GM23338 (cell line): ENCODE data around the gene ZBTB5. TPM values are rescaled to one million over a fixed set of nuclear protein-coding genes. Genes with fewer than 3 reads are reported as not detected.

ENCODE experiments used
- ATAC-seq: fragments of 200-7000 bp; cut with Tn5 transposase; 3 replicates; pipeline ENCODE4 v1.9.1; 2020
- DNase-seq: peaks from one replicate; pipeline ENCODE4 v3.0.0-alpha.2; 2015; ENCODE audit warnings: low spot score
- H2AFZ ChIP-seq: fragments of 200-600 bp; sonication (generic); 2 replicates; pipeline ENCODE4 v1.8.0; 2016; ENCODE audit warnings: antibody characterized with exemption, mild to moderate bottlenecking, moderate library complexity
- H3F3A ChIP-seq: fragments of 200-600 bp; sonication (generic); replicated peaks from 2 replicates; pipeline ENCODE4 v1.8.0; 2017; ENCODE audit warnings: antibody characterized with exemption, mixed run types, low read depth
- H3K27ac ChIP-seq: fragments of 200-600 bp; sonication (generic); 2 replicates; pipeline ENCODE4 v1.6.1; 2016; ENCODE audit warnings: low read depth
- H3K27me3 ChIP-seq: fragments of 200-600 bp; sonication (generic); 2 replicates; pipeline ENCODE4 v1.8.0; 2016; ENCODE audit warnings: mild to moderate bottlenecking, mixed run types, moderate library complexity; ENCODE audit not compliant: insufficient read depth
- H3K36me3 ChIP-seq: fragments of 200-600 bp; sonication (generic); 2 replicates; pipeline ENCODE4 v1.8.0; 2016; ENCODE audit warnings: mild to moderate bottlenecking; ENCODE audit not compliant: insufficient read depth
- H3K4me1 ChIP-seq: fragments of 200-600 bp; sonication (generic); 2 replicates; pipeline ENCODE4 v1.8.0; 2016; ENCODE audit warnings: mild to moderate bottlenecking, moderate library complexity; ENCODE audit not compliant: insufficient read depth
- H3K4me2 ChIP-seq: fragments of 200-600 bp; sonication (generic); 2 replicates; pipeline ENCODE4 v1.7.1; 2017; ENCODE audit warnings: mixed run types
- H3K4me3 ChIP-seq: fragments of 200-600 bp; sonication (generic); 2 replicates; pipeline ENCODE4 v1.6.1; 2016; ENCODE audit warnings: mixed run types
- H3K79me2 ChIP-seq: fragments of 200-600 bp; sonication (generic); replicated peaks from 2 replicates; pipeline ENCODE4 v1.8.0; 2017; ENCODE audit warnings: mild to moderate bottlenecking; ENCODE audit not compliant: insufficient read depth
- H3K9me2 ChIP-seq: fragments of 200-600 bp; sonication (generic); 2 replicates; pipeline ENCODE4 v1.8.0; 2017; ENCODE audit not compliant: insufficient read depth
- H4K20me1 ChIP-seq: fragments of 200-600 bp; sonication (generic); replicated peaks from 2 replicates; pipeline ENCODE4 v1.8.0; 2017; ENCODE audit warnings: mild to moderate bottlenecking; ENCODE audit not compliant: insufficient read depth
- H3K27ac Mint-ChIP-seq: 2 replicates; pipeline ENCODE4 v1.8.0; 2020; ENCODE audit warnings: inconsistent platforms, mild to moderate bottlenecking, moderate library complexity, mixed read lengths
- H3K27me3 Mint-ChIP-seq: 3 replicates; pipeline ENCODE4 v1.8.0; 2022; ENCODE audit warnings: low read depth, mild to moderate bottlenecking, moderate library complexity, mixed read lengths, inconsistent platforms; ENCODE audit not compliant: insufficient read depth, poor library complexity
- H3K36me3 Mint-ChIP-seq: 3 replicates; pipeline ENCODE4 v1.8.0; 2021; ENCODE audit warnings: low read depth, mild to moderate bottlenecking, inconsistent platforms, moderate library complexity, mixed read lengths
- H3K4me1 Mint-ChIP-seq: 3 replicates; pipeline ENCODE4 v1.8.0; 2020; ENCODE audit warnings: mild to moderate bottlenecking, inconsistent platforms, mixed read lengths
- H3K4me3 Mint-ChIP-seq: 3 replicates; pipeline ENCODE4 v1.8.0; 2021; ENCODE audit warnings: moderate library complexity, mild to moderate bottlenecking, inconsistent platforms, mixed read lengths
- H3K9me3 Mint-ChIP-seq: 3 replicates; pipeline ENCODE4 v1.8.0; 2020; ENCODE audit warnings: moderate library complexity, mild to moderate bottlenecking, inconsistent platforms, mixed read lengths
- CREB1 ChIP-seq: fragments of 250-450 bp; sonication (Bioruptor Pico); IDR thresholded peaks from 2 replicates; pipeline ENCODE4 v1.5.0; 2020; ENCODE audit warnings: low read depth, mild to moderate bottlenecking, moderate library complexity
- CTCF ChIP-seq, 2 experiments: fragments of 200-600 bp in 1 of 2; sonication (generic) in 1 of 2; conservative IDR thresholded peaks; 2 replicates each; pipeline versions ENCODE4 v1.5.1 to v1.6.1; 2016 to 2017; ENCODE audit warnings: antibody characterized with exemption in 2 of 2, low read depth in 2 of 2, mild to moderate bottlenecking in 2 of 2, moderate library complexity in 1 of 2
- ETS1 ChIP-seq: IDR thresholded peaks from 2 replicates; pipeline ENCODE4 v1.6.1; 2016; ENCODE audit warnings: antibody characterized with exemption
- EZH2 ChIP-seq: fragments of 200-600 bp; sonication (generic); IDR thresholded peaks from one replicate; pipeline ENCODE4 v1.8.0; 2017; ENCODE audit warnings: antibody characterized with exemption, mild to moderate bottlenecking, low read depth; ENCODE audit not compliant: unreplicated experiment
- NANOG ChIP-seq: IDR thresholded peaks from 2 replicates; pipeline ENCODE4 v1.6.1; 2016; ENCODE audit warnings: antibody characterized with exemption, borderline replicate concordance
- POLR2AphosphoS5 ChIP-seq: IDR thresholded peaks from 2 replicates; pipeline ENCODE4 v1.6.1; 2016; ENCODE audit warnings: antibody characterized with exemption, low read depth
- ZNF114 ChIP-seq: fragments of 250-450 bp; sonication (Bioruptor Pico); IDR thresholded peaks from 2 replicates; pipeline ENCODE4 v1.5.0; 2020; ENCODE audit warnings: mild to moderate bottlenecking, moderate library complexity
- ZNF331 ChIP-seq: fragments of 250-450 bp; sonication (Bioruptor Pico); IDR thresholded peaks from 2 replicates; pipeline ENCODE4 v1.5.0; 2020; ENCODE audit warnings: low read depth, mild to moderate bottlenecking, moderate library complexity
- ZNF462 ChIP-seq: fragments of 250-450 bp; sonication (Bioruptor Pico); IDR thresholded peaks from 2 replicates; pipeline ENCODE4 v1.5.0; 2020; ENCODE audit warnings: mild to moderate bottlenecking, moderate library complexity
- polyA plus RNA-seq: library from polyadenylated mRNA; unstranded; fragments of >200 nt; fragmentation: Nextera tagmentation; extraction: Ambion mirVana; gene quantifications from 2 replicates; pipeline ENCODE4 v1.2.1, GENCODE V29; 2016
- total RNA-seq: library from RNA; depleted of rRNA; stranded (reverse); fragments of >200 nt; shearing (Covaris generic); gene quantifications from 2 replicates; pipeline ENCODE4 v1.2.3, GENCODE V29; 2014
- TF ChIP-seq, protein P1 (sequence below): IDR thresholded peaks from one replicate; pipeline ENCODE4 v1.6.1; 2018; ENCODE audit warnings: antibody characterized with exemption; ENCODE audit not compliant: unreplicated experiment

ZBTB5 gene
- total and polyA plus RNA-seq, 2 experiments from 2014 or later = 2.8 to 19.5 TPM

DNA sequence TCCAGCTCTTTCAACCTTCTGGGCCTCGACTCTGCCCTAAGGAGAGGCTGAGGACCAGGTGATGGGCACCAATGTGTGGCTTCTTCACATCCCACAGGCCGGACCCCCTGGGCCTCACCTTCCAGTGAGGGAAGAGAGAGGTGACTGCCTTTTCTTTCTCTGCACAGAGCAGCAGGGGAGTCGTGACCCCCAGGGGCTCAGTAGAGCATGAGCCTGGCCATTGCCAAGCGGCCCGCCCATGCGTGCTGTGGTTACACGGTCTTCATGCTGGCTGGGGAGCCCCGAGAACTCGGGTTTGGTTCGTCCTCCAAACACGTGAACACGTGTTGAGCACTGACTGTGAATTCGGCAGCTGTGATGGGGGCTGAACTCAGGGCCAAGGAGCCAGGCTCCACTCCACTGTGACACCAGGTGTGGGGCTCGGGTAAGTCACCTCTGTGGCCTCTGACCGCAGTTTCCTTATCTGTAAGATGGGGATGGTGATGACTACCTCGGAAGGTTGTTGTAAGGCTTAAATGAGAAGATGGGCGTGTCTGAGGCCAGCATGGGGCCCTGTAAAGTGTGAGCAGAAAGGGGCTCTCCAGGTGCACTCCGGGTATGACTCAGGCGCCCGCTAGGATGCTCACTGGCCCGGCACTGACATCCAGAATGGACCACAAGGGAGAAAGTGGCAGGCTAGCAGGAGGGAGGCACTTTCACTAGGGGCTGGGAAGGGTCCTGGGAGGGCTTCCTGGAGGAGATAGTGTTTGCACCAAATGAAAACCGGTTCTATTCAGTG is 56.1 kb downstream of the ZBTB5 start:
- ATAC-seq = no peak
- no peaks in the 10 kb centered on the region for H3K27me3 ChIP-seq

More for the DNA sequence above, 56.1 kb downstream of the ZBTB5 start:
- H3K4me3 Mint-ChIP-seq = no peak overlapping the region
- no peaks in the 10 kb centered on the region for H3K36me3 Mint-ChIP-seq
- peaks cover 5% of the 10 kb centered on the region for H3K27me3 Mint-ChIP-seq
- Histone ChIP-seq H3F3A (0 out of 2 replicates have a peak, but pooled peaks cover 4% of the 10 kb centered on the region), H3K4me1 (0 out of 2 replicates have a peak, but pooled peaks cover 3% of the 10 kb centered on the region), H3K79me2 (no peaks in the 10 kb centered on the region), H2AFZ (no peak overlapping the region), H3K4me2 (no peak overlapping the region), H3K9me2 (0 out of 2 replicates have a peak, but pooled peaks cover 3% of the 10 kb centered on the region), H3K36me3 (no peaks in the 10 kb centered on the region), H3K4me3 (no peak overlapping the region), H4K20me1 (no peaks in the 10 kb centered on the region), H3K27ac (no peak overlapping the region)
- DNase-seq = no peak
- no peak for TF ChIP-seq POLR2AphosphoS5
- no peak for TF ChIP-seq NANOG
- no peak for TF ChIP-seq ZNF331 (CRISPR knock-in tag)
- TF ChIP-seq, protein P1, sequence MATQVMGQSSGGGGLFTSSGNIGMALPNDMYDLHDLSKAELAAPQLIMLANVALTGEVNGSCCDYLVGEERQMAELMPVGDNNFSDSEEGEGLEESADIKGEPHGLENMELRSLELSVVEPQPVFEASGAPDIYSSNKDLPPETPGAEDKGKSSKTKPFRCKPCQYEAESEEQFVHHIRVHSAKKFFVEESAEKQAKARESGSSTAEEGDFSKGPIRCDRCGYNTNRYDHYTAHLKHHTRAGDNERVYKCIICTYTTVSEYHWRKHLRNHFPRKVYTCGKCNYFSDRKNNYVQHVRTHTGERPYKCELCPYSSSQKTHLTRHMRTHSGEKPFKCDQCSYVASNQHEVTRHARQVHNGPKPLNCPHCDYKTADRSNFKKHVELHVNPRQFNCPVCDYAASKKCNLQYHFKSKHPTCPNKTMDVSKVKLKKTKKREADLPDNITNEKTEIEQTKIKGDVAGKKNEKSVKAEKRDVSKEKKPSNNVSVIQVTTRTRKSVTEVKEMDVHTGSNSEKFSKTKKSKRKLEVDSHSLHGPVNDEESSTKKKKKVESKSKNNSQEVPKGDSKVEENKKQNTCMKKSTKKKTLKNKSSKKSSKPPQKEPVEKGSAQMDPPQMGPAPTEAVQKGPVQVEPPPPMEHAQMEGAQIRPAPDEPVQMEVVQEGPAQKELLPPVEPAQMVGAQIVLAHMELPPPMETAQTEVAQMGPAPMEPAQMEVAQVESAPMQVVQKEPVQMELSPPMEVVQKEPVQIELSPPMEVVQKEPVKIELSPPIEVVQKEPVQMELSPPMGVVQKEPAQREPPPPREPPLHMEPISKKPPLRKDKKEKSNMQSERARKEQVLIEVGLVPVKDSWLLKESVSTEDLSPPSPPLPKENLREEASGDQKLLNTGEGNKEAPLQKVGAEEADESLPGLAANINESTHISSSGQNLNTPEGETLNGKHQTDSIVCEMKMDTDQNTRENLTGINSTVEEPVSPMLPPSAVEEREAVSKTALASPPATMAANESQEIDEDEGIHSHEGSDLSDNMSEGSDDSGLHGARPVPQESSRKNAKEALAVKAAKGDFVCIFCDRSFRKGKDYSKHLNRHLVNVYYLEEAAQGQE = no peak
- TF ChIP-seq ZNF462 (CRISPR knock-in tag) = no peak
- TF ChIP-seq ZNF114 (CRISPR knock-in tag) = no peak
- TF ChIP-seq CREB1 = no peak
- TF ChIP-seq ETS1 = no peak
- TF ChIP-seq CTCF (conservative IDR thresholded peaks at IDR 0.05; ENCODE audit: low read depth in 2 of 2) = no peak
- TF ChIP-seq EZH2 = no peak
- no peaks in the 10 kb centered on the region for H3K9me3 Mint-ChIP-seq
- peaks cover 20% of the 10 kb centered on the region for H3K4me1 Mint-ChIP-seq
- no peak overlapping the region for H3K27ac Mint-ChIP-seq
